HG03439 (cell line): Measurements from ENCODE around the gene HAND2.

Experiments
- ATAC-seq: cut with Tn5 transposase; IDR thresholded peaks from one replicate; pipeline ENCODE4 v1.9.1; 2021; ENCODE audit warnings: mild to moderate bottlenecking, moderate library complexity; ENCODE audit not compliant: unreplicated experiment

Gene HAND2

GRCh38 chr4:173536808-173537429, 6.9 kb upstream of the HAND2 start:
- no peak for ATAC-seq

- no peak for ATAC-seq
Measured at GRCh38 chr4:173535957-173536356, 5.9 kb upstream of the HAND2 start.

- ATAC-seq = no peak
Measured at GRCh38 chr4:173535165-173535902, 5.3 kb upstream of the HAND2 start.

GRCh38 chr4:173534434-173534833, 4.4 kb upstream of the HAND2 start:
- ATAC-seq = no peak

- ATAC-seq = no peak
Measured at GRCh38 chr4:173532725-173533511, 2.9 kb upstream of the HAND2 start.

GRCh38 chr4:173531086-173531965, 1.3 kb upstream of the HAND2 start:
- ATAC-seq = no peak

- ATAC-seq = no peak
Measured at GRCh38 chr4:173530326-173531085, 477 bp upstream of the HAND2 start.

GRCh38 chr4:173528378-173529321, 1.4 kb downstream of the HAND2 start:
- no peak for ATAC-seq

- no peak for ATAC-seq
Measured at GRCh38 chr4:173527103-173527891, 2.7 kb downstream of the HAND2 start.

GRCh38 chr4:173526724-173527102, 3.3 kb downstream of the HAND2 start:
- no peak for ATAC-seq

- ATAC-seq = no peak
Measured at GRCh38 chr4:173526027-173526482, 4.0 kb downstream of the HAND2 start.

- no peak for ATAC-seq
Measured at GRCh38 chr4:173525118-173526011, 4.7 kb downstream of the HAND2 start.

GRCh38 chr4:173524218-173525117, 5.6 kb downstream of the HAND2 start:
- ATAC-seq = no peak

GRCh38 chr4:173522951-173523395, 7.1 kb downstream of the HAND2 start:
- no peak for ATAC-seq

- ATAC-seq = no peak
Measured at GRCh38 chr4:173522160-173522950, 7.7 kb downstream of the HAND2 start.
